Raji (cell line): ENCODE measurements around the gene PPP1R15A.
A peak's percentile ranks its signal among the peaks of the same experiment; 100 is the strongest.

Experiments used
- POLR2A ChIP-seq: IDR thresholded peaks from 2 replicates; pipeline ENCODE4 v1.6.1; 2011; ENCODE audit warnings: low read depth, low read length, control low read depth; ENCODE audit not compliant: insufficient read depth

Gene PPP1R15A

DNA sequence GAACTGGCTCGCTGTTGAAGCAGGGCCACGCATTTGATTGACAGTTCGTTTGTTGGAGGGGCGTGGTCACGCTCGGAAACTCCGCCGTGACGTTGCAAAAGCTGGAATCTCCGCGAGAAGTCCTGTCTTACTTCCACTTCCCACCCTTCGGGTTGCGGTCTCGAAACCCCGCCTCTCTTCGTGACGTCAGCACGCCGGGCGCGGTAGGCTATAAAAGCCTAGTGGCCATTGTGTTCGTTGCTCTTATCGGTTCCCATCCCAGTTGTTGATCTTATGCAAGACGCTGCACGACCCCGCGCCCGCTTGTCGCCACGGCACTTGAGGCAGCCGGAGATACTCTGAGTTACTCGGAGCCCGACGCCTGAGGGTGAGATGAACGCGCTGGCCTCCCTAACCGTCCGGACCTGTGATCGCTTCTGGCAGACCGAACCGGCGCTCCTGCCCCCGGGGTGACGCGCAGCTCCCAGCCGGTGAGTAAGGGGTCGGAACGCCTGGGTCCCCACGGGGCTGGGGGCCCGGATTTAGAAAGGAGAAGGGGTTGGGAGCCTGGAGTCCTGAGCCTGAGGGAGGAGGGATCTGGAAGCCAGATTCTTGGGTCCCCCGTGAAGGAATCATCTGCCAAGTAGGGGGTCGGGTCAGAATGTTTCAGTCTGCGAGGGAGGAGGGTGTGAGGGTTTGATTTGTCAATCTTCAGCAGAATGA, at the start of gene PPP1R15A:
TSS of gene PPP1R15A (plus strand) at position 240 of the 702 bp plus-strand sequence. CDS start 813 bp downstream, outside the sequence.
- TF ChIP-seq POLR2A = peak; percentile 100

DNA sequence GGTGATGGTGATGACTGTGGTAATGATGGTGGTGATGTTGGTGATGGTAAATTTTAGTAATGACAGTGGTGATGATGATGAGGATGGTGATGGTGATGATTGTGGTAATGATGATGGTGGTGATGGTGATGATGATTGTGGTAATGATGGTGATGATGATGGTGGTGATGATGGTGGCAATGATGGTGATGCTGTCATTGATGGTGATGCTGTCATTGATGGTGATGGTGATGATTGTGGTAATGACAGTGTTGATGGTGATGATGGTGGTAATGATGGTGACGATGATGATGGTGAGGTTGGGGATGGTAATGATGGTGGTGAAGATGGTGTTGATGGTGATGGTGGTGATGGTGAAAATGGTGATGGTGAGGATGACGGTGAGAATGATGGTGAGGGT, 49.7 kb upstream of the PPP1R15A start:
- TF ChIP-seq POLR2A = no peak

- no peak for TF ChIP-seq POLR2A
These were observed 45.6 kb upstream of the PPP1R15A start for GRCh38 chr19:48826606-48827020.

DNA sequence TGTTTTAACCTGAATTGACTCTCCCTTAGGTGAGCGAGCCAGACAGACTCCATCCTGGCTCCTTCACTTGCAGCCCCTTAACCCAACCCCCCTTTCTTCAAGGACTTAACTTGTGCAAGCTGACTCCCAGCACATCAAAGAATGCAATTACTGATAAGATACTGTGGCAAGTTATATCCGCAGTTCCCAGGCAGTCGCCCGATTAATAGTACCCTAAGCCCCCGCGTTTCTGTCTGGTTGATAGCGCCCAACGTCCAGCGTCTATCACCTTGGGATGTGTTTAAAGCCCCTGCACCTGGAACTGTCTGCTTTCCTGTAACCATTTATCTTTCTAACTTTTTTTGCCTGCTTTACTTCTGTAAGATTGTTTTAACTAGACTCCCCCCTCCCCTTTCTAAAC, 42.1 kb upstream of the PPP1R15A start:
- no peak for TF ChIP-seq POLR2A

DNA sequence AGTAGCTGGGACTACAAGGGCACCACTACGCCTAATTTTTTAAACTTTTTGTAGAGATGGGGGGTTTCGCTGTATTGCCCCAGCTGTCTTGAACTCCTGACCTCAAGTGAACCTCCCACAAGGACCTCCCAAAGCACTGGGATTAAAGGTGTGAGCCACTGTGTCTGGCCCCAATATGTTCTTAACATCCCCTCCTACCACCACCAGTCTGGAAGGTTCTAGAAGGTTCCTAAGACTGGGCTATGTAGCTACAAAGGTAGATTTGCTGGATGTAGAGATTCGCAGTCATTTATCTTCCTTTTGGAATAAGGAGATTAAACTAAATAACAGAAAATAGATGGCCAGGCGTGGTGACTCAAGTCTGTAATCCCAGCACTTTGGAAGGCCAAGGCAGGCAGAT, 41.3 kb upstream of the PPP1R15A start:
- no peak for TF ChIP-seq POLR2A

DNA sequence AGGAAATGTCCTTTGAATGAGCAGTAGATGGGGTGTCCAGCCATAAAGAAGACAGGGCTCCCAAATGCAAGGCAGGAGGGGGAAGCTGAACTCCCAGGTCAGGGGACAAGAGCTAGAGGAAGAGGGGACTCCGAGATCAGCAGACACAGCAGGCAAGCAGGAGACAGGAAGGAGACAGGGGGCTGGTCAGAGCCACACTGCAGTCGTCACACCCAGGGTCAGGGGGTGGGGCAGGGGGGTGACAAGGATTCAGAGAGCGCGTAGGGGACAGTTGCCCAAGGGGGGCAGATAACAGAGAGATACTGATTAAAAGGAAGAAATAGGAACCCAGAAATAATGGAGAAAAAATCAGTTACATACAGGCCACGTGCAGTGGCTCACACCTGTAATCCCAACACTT, 39.2 kb upstream of the PPP1R15A start:
- no peak for TF ChIP-seq POLR2A

DNA sequence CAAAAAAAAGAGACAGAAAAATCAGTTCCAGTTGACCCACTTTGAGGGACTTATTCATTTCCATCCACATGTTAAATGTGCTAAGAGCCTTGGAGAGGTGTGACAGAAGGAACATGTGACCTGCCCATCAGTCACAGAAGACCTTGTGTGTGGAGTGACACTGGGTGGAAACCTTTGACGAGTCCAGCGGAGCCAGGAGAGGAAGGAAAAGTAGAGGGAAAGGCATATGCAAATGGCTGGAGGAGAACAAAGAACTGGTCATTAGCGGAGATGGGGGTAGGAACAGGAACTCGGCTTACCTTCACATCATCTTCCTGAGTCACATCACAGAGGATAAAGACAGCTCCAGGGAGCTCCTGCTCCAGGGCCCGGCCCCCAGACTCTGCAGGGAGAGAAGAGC, 38.2 kb upstream of the PPP1R15A start:
- no peak for TF ChIP-seq POLR2A

DNA sequence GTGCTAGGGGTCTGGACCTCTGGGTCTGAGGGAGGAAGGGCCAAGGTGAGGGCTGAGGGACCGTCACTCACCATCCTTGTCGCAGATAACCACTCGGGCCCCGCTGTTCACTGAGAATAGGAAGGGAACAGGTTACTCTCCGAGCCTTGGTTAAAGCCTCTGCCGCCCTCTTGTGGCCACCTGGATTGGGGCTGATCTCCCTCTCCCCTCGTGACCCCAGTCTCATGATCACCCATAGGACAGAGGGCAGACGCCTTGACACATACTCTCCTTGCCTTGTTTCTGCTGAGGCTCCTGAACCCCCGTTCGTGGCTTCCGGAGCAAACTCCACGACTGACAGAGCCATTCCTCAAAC, 36.5 kb upstream of the PPP1R15A start:
- peak; percentile 56 for TF ChIP-seq POLR2A

GRCh38 chr19:48836089-48837017, 35.9 kb upstream of the PPP1R15A start, which contains the start of gene HSD17B14:
TSS of gene HSD17B14 (minus strand) at chr19:48836491. CDS start at chr19:48836411, 80 bp downstream.
- TF ChIP-seq POLR2A = no peak

- TF ChIP-seq POLR2A = peak; percentile 44
These were observed 35.1 kb upstream of the PPP1R15A start for GRCh38 chr19:48837051-48837524.

DNA sequence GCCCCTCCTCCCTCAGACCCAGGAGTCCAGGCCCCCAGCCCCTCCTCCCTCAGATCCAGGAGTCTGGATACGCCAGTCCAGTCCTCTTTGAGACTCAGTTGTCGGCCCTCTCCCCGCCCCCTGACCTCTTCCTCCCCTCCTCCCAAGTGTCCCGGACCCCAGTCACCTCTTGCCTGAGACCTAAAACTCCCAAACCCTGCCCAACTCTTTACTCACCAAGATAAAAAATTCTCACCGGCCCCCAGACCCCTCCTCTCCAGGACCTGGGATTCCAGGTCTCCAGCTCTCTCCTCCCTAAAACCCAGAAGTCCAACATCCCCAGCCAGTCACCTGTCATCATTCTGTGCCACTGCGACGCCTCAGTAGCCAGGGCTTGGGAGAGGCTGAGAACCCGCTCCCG, 34.5 kb upstream of the PPP1R15A start:
- no peak for TF ChIP-seq POLR2A

DNA sequence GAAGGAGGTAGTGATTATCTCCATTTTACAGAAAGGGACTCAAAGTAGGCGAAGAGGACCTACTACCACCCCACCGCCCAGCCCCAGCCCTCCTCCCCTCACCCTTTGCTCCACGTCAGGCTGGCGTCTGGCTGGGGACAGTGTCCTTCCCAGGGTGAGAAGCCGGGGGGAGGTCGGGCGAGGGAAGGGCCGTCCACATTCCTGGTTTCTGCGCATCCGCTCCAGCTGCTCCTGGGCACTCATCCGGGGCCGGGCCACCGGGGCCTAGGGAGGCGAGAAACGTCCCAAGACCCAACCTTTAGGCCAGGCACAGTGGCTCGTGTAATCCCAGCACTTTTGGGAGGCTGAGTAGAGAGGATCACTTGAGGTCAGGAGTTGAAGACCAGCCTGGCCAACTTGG, 31.2 kb upstream of the PPP1R15A start:
- no peak for TF ChIP-seq POLR2A

GRCh38 chr19:48841571-48841970, 30.6 kb upstream of the PPP1R15A start:
- no peak for TF ChIP-seq POLR2A

GRCh38 chr19:48842789-48843162, 29.4 kb upstream of the PPP1R15A start:
- TF ChIP-seq POLR2A = no peak

- no peak for TF ChIP-seq POLR2A
These were observed 27.7 kb upstream of the PPP1R15A start for GRCh38 chr19:48844472-48844871.

DNA sequence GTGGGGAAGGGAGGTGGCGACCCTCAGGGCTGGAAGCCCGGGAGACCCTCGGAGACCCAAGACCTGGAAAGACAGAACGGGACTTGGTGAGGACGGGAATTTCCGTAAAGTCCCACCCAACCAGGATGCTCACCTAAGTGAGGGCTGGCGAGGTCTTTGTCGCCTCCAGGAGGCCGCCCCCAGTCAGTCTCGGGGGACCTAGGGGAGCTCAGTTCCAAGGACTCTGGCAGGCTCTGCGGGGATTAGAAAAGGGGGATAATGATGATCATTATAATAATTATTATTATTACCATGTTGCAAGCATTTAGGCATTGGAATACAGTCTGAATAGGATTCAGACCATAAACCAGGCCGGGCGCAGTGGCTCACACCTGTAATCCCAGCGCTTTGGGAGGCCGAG, 26.8 kb upstream of the PPP1R15A start:
- TF ChIP-seq POLR2A = no peak
